Endothelial cell of umbilical vein (primary cell): ENCODE data around the gene EXOC7. TPM values are rescaled to one million over a fixed set of nuclear protein-coding genes. Genes with fewer than 3 reads are reported as not detected.

ENCODE experiments used
- BruUV-seq: library from RNA; stranded (reverse); fragments of 400-500 nt; replicated peaks from 2 replicates; lab custom pipeline; 2021; lab: Mats Ljungman, UMichigan
- CTCF ChIA-PET: fragments of 300-600, 350-600 bp; sonication (Branson Sonifier 250); formaldehyde crosslinking; loops from one replicate; lab custom pipeline; 2021; ENCODE audit warnings: antibody characterized with exemption, inconsistent platforms; lab: Charles Lee
- POLR2A ChIA-PET: fragments of 300-600, 350-600 bp; sonication (Branson Sonifier 250); formaldehyde crosslinking; loops from one replicate; lab custom pipeline; 2021; ENCODE audit warnings: antibody characterized with exemption, inconsistent platforms; lab: Charles Lee
- DNase-seq: peaks from one replicate; pipeline ENCODE4 v3.0.0-alpha.2; 2011; ENCODE audit warnings: low read depth, low spot score
- FAIRE-seq: peaks from 2 replicates; lab custom pipeline; 2011; peaks lifted over from hg19 to GRCh38; lab: Jason Lieb, UNC
- H2AFZ ChIP-seq: 2 replicates; pipeline ENCODE4 v1.6.0; 2012; ENCODE audit warnings: low read depth, low read length, control low read depth, inconsistent platforms
- H3K27ac ChIP-seq: 2 replicates; pipeline ENCODE4 v1.5.1; 2011; ENCODE audit warnings: low read depth, mild to moderate bottlenecking, control low read depth, low read length, moderate library complexity; ENCODE audit not compliant: insufficient read depth
- H3K27me3 ChIP-seq, 2 experiments: 2 replicates each; pipeline versions ENCODE4 v1.6.0 to v1.6.1; 2011; ENCODE audit warnings: low read length in 2 of 2, mixed read lengths in 1 of 2; ENCODE audit not compliant: control insufficient read depth in 2 of 2, insufficient read depth in 2 of 2
- H3K36me3 ChIP-seq, 2 experiments: 2 replicates in 1 of 2; 3 replicates in 1 of 2; pipeline ENCODE4 v1.5.1; 2011; ENCODE audit warnings: low read length in 2 of 2, mild to moderate bottlenecking in 1 of 2, moderate library complexity in 1 of 2; ENCODE audit not compliant: control insufficient read depth in 2 of 2, insufficient read depth in 2 of 2; ENCODE audit errors: extremely low read depth in 1 of 2
- H3K4me1 ChIP-seq: 3 replicates; pipeline ENCODE4 v1.5.1; 2011; ENCODE audit warnings: mild to moderate bottlenecking, low read length; ENCODE audit not compliant: control insufficient read depth, insufficient read depth; ENCODE audit errors: extremely low read depth
- H3K4me2 ChIP-seq: 2 replicates; pipeline ENCODE4 v1.6.1; 2011; ENCODE audit warnings: low read length, control low read depth, mixed read lengths; ENCODE audit not compliant: insufficient read depth
- H3K4me3 ChIP-seq, 3 experiments: fragments of 200-600 bp in 1 of 3; sonication (generic), shearing (Covaris generic) in 1 of 3; replicated peaks in 1 of 3; 2 replicates each; pipeline ENCODE4 v1.5.1; 2011 to 2016; ENCODE audit warnings: control low read depth in 3 of 3, low read length in 3 of 3, mild to moderate bottlenecking in 2 of 3, inconsistent platforms in 1 of 3, low read depth in 1 of 3, moderate library complexity in 1 of 3; ENCODE audit not compliant: insufficient read depth in 1 of 3
- H3K79me2 ChIP-seq: 2 replicates; pipeline ENCODE4 v1.6.0; 2012; ENCODE audit warnings: low read length, inconsistent platforms; ENCODE audit not compliant: control insufficient read depth, insufficient read depth
- H3K9ac ChIP-seq: replicated peaks from 2 replicates; pipeline ENCODE3; 2011; ENCODE audit warnings: low read length, control low read depth; ENCODE audit not compliant: insufficient read depth; ENCODE audit errors: extremely low read depth
- H3K9me1 ChIP-seq: replicated peaks from 3 replicates; pipeline ENCODE4 v1.6.0; 2011; ENCODE audit warnings: mild to moderate bottlenecking, low read length; ENCODE audit not compliant: control insufficient read depth, insufficient read depth; ENCODE audit errors: extremely low read depth
- H3K9me3 ChIP-seq: replicated peaks from 2 replicates; pipeline ENCODE4 v1.5.1; 2012; ENCODE audit warnings: low read length, inconsistent platforms; ENCODE audit not compliant: control insufficient read depth, insufficient read depth
- H4K20me1 ChIP-seq: replicated peaks from 2 replicates; pipeline ENCODE3; 2011; ENCODE audit warnings: mild to moderate bottlenecking, low read length; ENCODE audit not compliant: control insufficient read depth, insufficient read depth; ENCODE audit errors: extremely low read depth
- EZH2 ChIP-seq: IDR thresholded peaks from 2 replicates; pipeline ENCODE4 v1.6.1; 2012; ENCODE audit warnings: borderline replicate concordance, low read depth, mild to moderate bottlenecking, moderate library complexity, low read length, inconsistent platforms; ENCODE audit not compliant: severe bottlenecking
- FOS ChIP-seq: IDR thresholded peaks from 2 replicates; pipeline ENCODE4 v1.6.1; 2011; ENCODE audit warnings: mild to moderate bottlenecking, low read length, moderate library complexity, borderline replicate concordance; ENCODE audit not compliant: insufficient read depth
- GATA2 ChIP-seq: IDR thresholded peaks from 2 replicates; pipeline ENCODE4 v1.7.0; 2011; ENCODE audit warnings: low read depth, mild to moderate bottlenecking, moderate library complexity, mixed read lengths, low read length; ENCODE audit not compliant: insufficient read length, insufficient read depth
- JUN ChIP-seq: IDR thresholded peaks from 2 replicates; pipeline ENCODE4 v1.6.1; 2011; ENCODE audit warnings: borderline replicate concordance, low read depth; ENCODE audit not compliant: insufficient read length, insufficient read depth
- MAX ChIP-seq: IDR thresholded peaks from 2 replicates; pipeline ENCODE4 v1.6.1; 2011; ENCODE audit not compliant: insufficient read depth, insufficient read length
- MYC ChIP-seq: IDR thresholded peaks from one replicate; pipeline ENCODE4 v1.6.1; 2011; ENCODE audit warnings: mild to moderate bottlenecking, low read depth, low read length
- POLR2A ChIP-seq: IDR thresholded peaks from 2 replicates; pipeline ENCODE4 v1.6.1; 2012; ENCODE audit warnings: low read depth, mild to moderate bottlenecking, control low read depth, low read length
- POLR2AphosphoS5 ChIP-seq: IDR thresholded peaks from 2 replicates; pipeline ENCODE4 v1.6.1; 2012; ENCODE audit warnings: low read depth, mild to moderate bottlenecking, control low read depth, low read length, moderate library complexity; ENCODE audit not compliant: insufficient read depth
- dilution Hi-C: fragments of 300-500 bp; cut with MboI; formaldehyde crosslinking; loops from one replicate; pipeline ENCODE4 v1.15.0; 2019; ENCODE audit warnings: low sequenced_read_pairs; ENCODE audit not compliant: extremely low pct_ligation_motif_present
- intact Hi-C: fragments of 100-400 bp; cut with micrococcal nuclease; formaldehyde crosslinking; loops from one replicate; pipeline ENCODE4 v1.10.0; 2022
- polyA plus RNA-seq, 4 experiments: library from polyadenylated mRNA; depleted of rRNA in 3 of 4; stranded (reverse) in 3 of 4; unstranded in 1 of 4; fragments of >200 nt; gene quantifications; 2 replicates each; pipeline versions ENCODE4 v1.2.1 to v1.2.3, GENCODE V29; 2011 to 2012; ENCODE audit warnings: missing spikeins in 1 of 4
- total RNA-seq: library from RNA; stranded (reverse); gene quantifications from 2 replicates; pipeline ENCODE4 v1.2.3, GENCODE V29; 2021
- TF ChIP-seq, protein P1 (sequence below), 2 donors: IDR thresholded peaks; 1 replicate in 1 of 2; 2 replicates in 1 of 2; pipeline ENCODE4 v1.5.1; 2011; ENCODE audit warnings: low read length in 2 of 2, mild to moderate bottlenecking in 2 of 2, moderate library complexity in 2 of 2, control low read depth in 1 of 2, inconsistent platforms in 1 of 2, low read depth in 1 of 2; ENCODE audit not compliant: insufficient read depth in 1 of 2; ENCODE audit errors: extremely low read depth in 1 of 2

Gene EXOC7
- total and polyA plus RNA-seq, 2 donors (not counting 3 experiments of a cell fraction or from before 2014, with no cell fraction given), result 91.5 to 137 TPM

- H3K36me3 ChIP-seq, result peaks cover 0 to 7% of the 10 kb centered on the region in 2 experiments
- H3K9me3 ChIP-seq, result no peaks in the 10 kb centered on the region
- POLR2A ChIA-PET, result interaction anchor here (0.9 to 1.2 kb wide), 2 partner anchors 9 to 31 kb away, joined by 5 to 8 read pairs; no protein-coding TSS in a partner anchor
- FAIRE-seq (peak; percentile 98), DNase-seq (peak; percentile 94)
- H3K4me1 ChIP-seq, result peaks cover 16% of the 10 kb centered on the region
- H4K20me1 ChIP-seq, result no peaks in the 10 kb centered on the region
- TF ChIP-seq EZH2 (no peak), POLR2A (peak; percentile 96), JUN (no peak), POLR2AphosphoS5 (peak; percentile 93), MYC (peak; percentile 2), FOS (no peak), MAX (peak; percentile 63), GATA2 (no peak)
- TF ChIP-seq, protein P1, sequence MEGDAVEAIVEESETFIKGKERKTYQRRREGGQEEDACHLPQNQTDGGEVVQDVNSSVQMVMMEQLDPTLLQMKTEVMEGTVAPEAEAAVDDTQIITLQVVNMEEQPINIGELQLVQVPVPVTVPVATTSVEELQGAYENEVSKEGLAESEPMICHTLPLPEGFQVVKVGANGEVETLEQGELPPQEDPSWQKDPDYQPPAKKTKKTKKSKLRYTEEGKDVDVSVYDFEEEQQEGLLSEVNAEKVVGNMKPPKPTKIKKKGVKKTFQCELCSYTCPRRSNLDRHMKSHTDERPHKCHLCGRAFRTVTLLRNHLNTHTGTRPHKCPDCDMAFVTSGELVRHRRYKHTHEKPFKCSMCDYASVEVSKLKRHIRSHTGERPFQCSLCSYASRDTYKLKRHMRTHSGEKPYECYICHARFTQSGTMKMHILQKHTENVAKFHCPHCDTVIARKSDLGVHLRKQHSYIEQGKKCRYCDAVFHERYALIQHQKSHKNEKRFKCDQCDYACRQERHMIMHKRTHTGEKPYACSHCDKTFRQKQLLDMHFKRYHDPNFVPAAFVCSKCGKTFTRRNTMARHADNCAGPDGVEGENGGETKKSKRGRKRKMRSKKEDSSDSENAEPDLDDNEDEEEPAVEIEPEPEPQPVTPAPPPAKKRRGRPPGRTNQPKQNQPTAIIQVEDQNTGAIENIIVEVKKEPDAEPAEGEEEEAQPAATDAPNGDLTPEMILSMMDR (IDR thresholded peaks at IDR 0.05; ENCODE audit: extremely low read depth in 1 of 2, insufficient read depth in 1 of 2, low read depth in 1 of 2, low read length in 2 of 2), result no peak
- peaks cover 34 to 40% of the 10 kb centered on the region in 2 experiments for H3K27me3 ChIP-seq
- H2AFZ ChIP-seq, result peak within 1 kb of the TSS; percentile 93
- BruUV-seq, result no TSS peak
- peak within 1 kb of the TSS; percentile 82 for H3K9ac ChIP-seq
- H3K9me1 ChIP-seq, result no peaks in the 10 kb centered on the region
- peak within 1 kb of the TSS; percentile 67 for H3K27ac ChIP-seq
- H3K79me2 ChIP-seq, result peaks cover 35% of the 10 kb centered on the region
- peak within 1 kb of the TSS; percentile 59 to 95 (median 73) for H3K4me3 ChIP-seq
- H3K4me2 ChIP-seq, result peak within 1 kb of the TSS; percentile 90
- dilution Hi-C loops, result no loop called here
- intact Hi-C loops, result loop anchor here (1.0 to 5.0 kb wide), 2 partner anchors 31 to 45 kb away; partner anchors contain the start of genes EVPL and EXOC7
- CTCF ChIA-PET, result interaction anchor here (1.0 to 1.7 kb wide), 3 partner anchors 11 to 58 kb away, joined by 3 to 10 read pairs (median 3); no protein-coding TSS in a partner anchor
Measured at GRCh38 chr17:76072148-76072858, 31.3 kb downstream of the EXOC7 start, which contains the start of gene SRP68. Gene SRP68 (minus strand): TSS chr17:76072517. CDS start chr17:76072491, 26 bp downstream.
